Activated CD8-positive, alpha-beta T cell treated with anti-CD3 and anti-CD28 coated beads for 36 hours (primary cell): Measurements from ENCODE around the gene ME3. TPM values are rescaled to one million over a fixed set of nuclear protein-coding genes. Genes with fewer than 3 reads are reported as not detected.

ENCODE experiments used
- ATAC-seq: fragments of 200-7000 bp; cut with Tn5 transposase; one replicate; pipeline ENCODE4 v1.10.0; 2021; ENCODE audit warnings: mild to moderate bottlenecking, moderate library complexity
- CTCF ChIA-PET: fragments of 350-600 bp; sonication (Branson Sonifier 250); formaldehyde crosslinking; loops from one replicate; lab custom pipeline; 2021; ENCODE audit warnings: antibody characterized with exemption; lab: Charles Lee
- POLR2A ChIA-PET: fragments of 350-600 bp; sonication (Branson Sonifier 250); formaldehyde crosslinking; loops from one replicate; lab custom pipeline; 2021; ENCODE audit warnings: antibody characterized with exemption; lab: Charles Lee
- DNase-seq: peaks from one replicate; pipeline ENCODE4 v3.0.0-alpha.2; 2020
- H3K27ac Mint-ChIP-seq: one replicate; pipeline ENCODE4 v1.8.0; 2021; ENCODE audit warnings: mild to moderate bottlenecking, mixed read lengths
- H3K27me3 Mint-ChIP-seq: one replicate; pipeline ENCODE4 v1.8.0; 2021; ENCODE audit warnings: mixed read lengths
- H3K36me3 Mint-ChIP-seq: one replicate; pipeline ENCODE4 v1.8.0; 2021; ENCODE audit warnings: low read depth, mixed read lengths
- H3K4me1 Mint-ChIP-seq: one replicate; pipeline ENCODE4 v1.8.0; 2021; ENCODE audit warnings: low read depth, mixed read lengths
- H3K4me3 Mint-ChIP-seq: one replicate; pipeline ENCODE4 v1.8.0; 2021; ENCODE audit warnings: mild to moderate bottlenecking, moderate library complexity, mixed read lengths
- H3K9me3 Mint-ChIP-seq: one replicate; pipeline ENCODE4 v1.8.0; 2021; ENCODE audit warnings: mixed read lengths
- intact Hi-C: fragments of 100-400 bp; cut with micrococcal nuclease; formaldehyde crosslinking; loops from one replicate; pipeline ENCODE4 v1.10.0; 2022
- total RNA-seq, 2 experiments: library from RNA; stranded (reverse); gene quantifications; one replicate each; pipeline ENCODE4 v1.2.3, GENCODE V29; 2021
- TF ChIP-seq, protein P1 (sequence below): fragments of 200-600 bp; IDR thresholded peaks from one replicate; pipeline ENCODE4 v1.8.0; 2022; ENCODE audit warnings: antibody characterized with exemption, mild to moderate bottlenecking

Gene ME3
- total RNA-seq, 2 experiments from 2014 or later = 5.0 to 6.2 TPM

GRCh38 chr11:86473991-86474833 lies 198.2 kb downstream of the ME3 start:
- no peaks in the 10 kb centered on the region for H3K36me3 Mint-ChIP-seq
- ATAC-seq = no peak

GRCh38 chr11:86469491-86470388 lies 202.7 kb downstream of the ME3 start:
- Mint-ChIP-seq H3K4me3 (no peak overlapping the region), H3K36me3 (no peaks in the 10 kb centered on the region), H3K27ac (no peak overlapping the region), H3K4me1 (peaks cover 2% of the 10 kb centered on the region), H3K9me3 (no peaks in the 10 kb centered on the region), H3K27me3 (no peaks in the 10 kb centered on the region)
- no peak for ATAC-seq
- CTCF ChIA-PET = interaction anchor here (1.0 to 1.7 kb wide), 2 partner anchors 15 to 138 kb away, joined by 3 to 4 read pairs; no protein-coding TSS in a partner anchor
- TF ChIP-seq, protein P1, sequence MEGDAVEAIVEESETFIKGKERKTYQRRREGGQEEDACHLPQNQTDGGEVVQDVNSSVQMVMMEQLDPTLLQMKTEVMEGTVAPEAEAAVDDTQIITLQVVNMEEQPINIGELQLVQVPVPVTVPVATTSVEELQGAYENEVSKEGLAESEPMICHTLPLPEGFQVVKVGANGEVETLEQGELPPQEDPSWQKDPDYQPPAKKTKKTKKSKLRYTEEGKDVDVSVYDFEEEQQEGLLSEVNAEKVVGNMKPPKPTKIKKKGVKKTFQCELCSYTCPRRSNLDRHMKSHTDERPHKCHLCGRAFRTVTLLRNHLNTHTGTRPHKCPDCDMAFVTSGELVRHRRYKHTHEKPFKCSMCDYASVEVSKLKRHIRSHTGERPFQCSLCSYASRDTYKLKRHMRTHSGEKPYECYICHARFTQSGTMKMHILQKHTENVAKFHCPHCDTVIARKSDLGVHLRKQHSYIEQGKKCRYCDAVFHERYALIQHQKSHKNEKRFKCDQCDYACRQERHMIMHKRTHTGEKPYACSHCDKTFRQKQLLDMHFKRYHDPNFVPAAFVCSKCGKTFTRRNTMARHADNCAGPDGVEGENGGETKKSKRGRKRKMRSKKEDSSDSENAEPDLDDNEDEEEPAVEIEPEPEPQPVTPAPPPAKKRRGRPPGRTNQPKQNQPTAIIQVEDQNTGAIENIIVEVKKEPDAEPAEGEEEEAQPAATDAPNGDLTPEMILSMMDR = no peak
- intact Hi-C loops = no loop called here
- no peak for DNase-seq
- POLR2A ChIA-PET = no interaction called here

More at GRCh38 chr11:86473991-86474833, 198.2 kb downstream of the ME3 start:
- intact Hi-C loops = no loop called here
- Mint-ChIP-seq H3K9me3 (no peaks in the 10 kb centered on the region), H3K27ac (no peak overlapping the region), H3K4me1 (peaks cover 2% of the 10 kb centered on the region), H3K4me3 (no peak overlapping the region), H3K27me3 (no peaks in the 10 kb centered on the region)
- ChIA-PET CTCF (no interaction called here), POLR2A (interaction anchor here (1.4 kb wide), 1 partner anchor 11 kb away, joined by 3 read pairs; no protein-coding TSS in a partner anchor)
- TF ChIP-seq, protein P1 = no peak
- DNase-seq = no peak

- intact Hi-C loops = no loop called here
- no peak for ATAC-seq
- H3K36me3 Mint-ChIP-seq = no peaks in the 10 kb centered on the region
- H3K27me3 Mint-ChIP-seq = no peaks in the 10 kb centered on the region
- POLR2A ChIA-PET = no interaction called here
- no peak overlapping the region for H3K27ac Mint-ChIP-seq
- TF ChIP-seq, protein P1 = no peak
- no peak for DNase-seq
- H3K9me3 Mint-ChIP-seq = no peaks in the 10 kb centered on the region
- H3K4me3 Mint-ChIP-seq = no peak overlapping the region
- CTCF ChIA-PET = interaction anchor here (1.2 kb wide), 1 partner anchor 140 kb away, joined by 5 read pairs; no protein-coding TSS in a partner anchor
- H3K4me1 Mint-ChIP-seq = peaks cover 2% of the 10 kb centered on the region
These were observed 204.2 kb downstream of the ME3 start for GRCh38 chr11:86468169-86468568.

GRCh38 chr11:86464509-86465221 lies 207.8 kb downstream of the ME3 start:
- intact Hi-C loops = no loop called here
- Mint-ChIP-seq H3K9me3 (no peaks in the 10 kb centered on the region), H3K4me3 (no peak overlapping the region), H3K27ac (no peak overlapping the region), H3K4me1 (peaks cover 6% of the 10 kb centered on the region), H3K27me3 (no peaks in the 10 kb centered on the region), H3K36me3 (no peaks in the 10 kb centered on the region)
- no peak for DNase-seq
- no peak for ATAC-seq
- TF ChIP-seq, protein P1 = no peak
- ChIA-PET CTCF (interaction anchor here (1.0 kb wide), 1 partner anchor 22 kb away, joined by 3 read pairs; no protein-coding TSS in a partner anchor), POLR2A (interaction anchor here (1.6 kb wide), 1 partner anchor 10 kb away, joined by 3 read pairs; no protein-coding TSS in a partner anchor)
